Aorta (tissue), 5 donors: ENCODE measurements around the gene RFTN1. TPM values are rescaled to one million over a fixed set of nuclear protein-coding genes. Genes with fewer than 3 reads are reported as not detected.

Experiments used
- ATAC-seq: fragments of 200-7000 bp; cut with Tn5 transposase; one replicate; pipeline ENCODE4 v1.9.1; 2022; ENCODE audit warnings: moderate library complexity; ENCODE audit not compliant: low FRiP score
- DNase-seq, 2 donors: peaks; one replicate each; pipeline ENCODE4 v3.0.0-alpha.2; 2020
- H3K27ac ChIP-seq, 2 donors: one replicate each; pipeline ENCODE4 v1.5.1; 2013; ENCODE audit warnings: low read length in 2 of 2, mild to moderate bottlenecking in 2 of 2, moderate library complexity in 2 of 2, control low read depth in 1 of 2, inconsistent platforms in 1 of 2, low read depth in 1 of 2
- H3K27me3 ChIP-seq, 2 donors: one replicate each; pipeline ENCODE4 v1.6.1; 2013; ENCODE audit warnings: control low read depth in 1 of 2, low read length in 1 of 2, mild to moderate bottlenecking in 1 of 2, moderate library complexity in 1 of 2; ENCODE audit not compliant: insufficient read depth in 2 of 2, control insufficient read depth in 1 of 2
- H3K36me3 ChIP-seq, 2 donors: one replicate each; pipeline ENCODE4 v1.6.1; 2013; ENCODE audit warnings: control low read depth in 1 of 2, low read length in 1 of 2, mild to moderate bottlenecking in 1 of 2; ENCODE audit not compliant: insufficient read depth in 2 of 2, control insufficient read depth in 1 of 2
- H3K4me1 ChIP-seq, 2 donors: one replicate each; pipeline ENCODE4 v1.6.1; 2013; ENCODE audit warnings: low read length in 2 of 2, control low read depth in 1 of 2, mild to moderate bottlenecking in 1 of 2, moderate library complexity in 1 of 2; ENCODE audit not compliant: insufficient read depth in 2 of 2, control insufficient read depth in 1 of 2
- H3K4me3 ChIP-seq, 2 donors: one replicate each; pipeline ENCODE4 v1.5.1; 2013; ENCODE audit warnings: low read length in 2 of 2, control low read depth in 1 of 2, mild to moderate bottlenecking in 1 of 2
- H3K9me3 ChIP-seq: one replicate; pipeline ENCODE4 v1.6.1; 2013; ENCODE audit warnings: mild to moderate bottlenecking, low read length; ENCODE audit not compliant: control insufficient read depth
- WGBS, 2 donors: extraction: QIAGEN DNeasy Blood & Tissue Kit; methylation state at CpG; one replicate each; pipeline ENCODE4 v1.1.7; 2013; 5-methylcytosine and 5-hydroxymethylcytosine counted together
- intact Hi-C, 2 donors: fragments of 100-400 bp; cut with DNase I; formaldehyde crosslinking; loops; one replicate each; pipeline versions ENCODE4 v1.14.2 to v1.15.0; 2022
- polyA plus RNA-seq, 2 donors: library from polyadenylated mRNA; stranded (reverse); fragments of 200-250 nt; gene quantifications; one replicate each; pipeline ENCODE4 v1.2.3, GENCODE V29; 2013
- total RNA-seq, 2 donors: library from RNA; stranded (reverse); fragmentation: NEBNext Ultra II Directional; extraction: Animal tissue kit (Norgen Biotek cat#: 25700); gene quantifications; one replicate each; pipeline ENCODE4 v1.2.1, GENCODE V29; 2021
- donor health status: healthy with polysubstance abuse.
- donor health status: Bipolar disorder and iron deficiency.
- donor health status: DM: no; HTN: no; CAD: no.
- donor health status: DM: no; HTN: no; CAD: no.
- donor health status: DM: yes; HTN: yes; CAD: no.

The RFTN1 gene
- total and polyA plus RNA-seq, 4 donors: 12.7 to 119 (median 59.4) TPM

GRCh38 chr3:16472593-16472992 lies 40.9 kb downstream of the RFTN1 start:
- H3K36me3 ChIP-seq: peaks cover 0 to 6% of the 10 kb centered on the region in 2 donors
- H3K9me3 ChIP-seq: no peaks in the 10 kb centered on the region
- ATAC-seq: peak; percentile 10
- H3K27ac ChIP-seq: peak overlapping the region in 1 of 2 donors; percentile 25
- H3K4me3 ChIP-seq: no peak overlapping the region
- intact Hi-C loops: no loop called here
- WGBS, 2 donors: 81 to 82% methylated on average over 8 of the region's 8 CpGs
- H3K4me1 ChIP-seq: peaks cover 0 to 5% of the 10 kb centered on the region in 2 donors
- no peak for DNase-seq
- no peaks in the 10 kb centered on the region for H3K27me3 ChIP-seq

GRCh38 chr3:16471897-16472296 lies 41.6 kb downstream of the RFTN1 start:
- DNase-seq (no peak), ATAC-seq (no peak)
- Histone ChIP-seq H3K9me3 (no peaks in the 10 kb centered on the region), H3K36me3 (peaks cover 0 to 6% of the 10 kb centered on the region in 2 donors), H3K27ac (no peak overlapping the region), H3K4me1 (peaks cover 0 to 5% of the 10 kb centered on the region in 2 donors), H3K27me3 (no peaks in the 10 kb centered on the region), H3K4me3 (no peak overlapping the region)
- intact Hi-C loops: no loop called here
- WGBS, 2 donors: 95 to 96% methylated on average over 3 of the region's 3 CpGs

- intact Hi-C loops: no loop called here
- ATAC-seq: no peak
- peaks cover 3 to 6% of the 10 kb centered on the region in 2 donors for H3K4me1 ChIP-seq
- WGBS, 2 donors: 87 to 93% methylated on average over 1 of the region's 1 CpG
- H3K27me3 ChIP-seq: no peaks in the 10 kb centered on the region
- no peak overlapping the region for H3K27ac ChIP-seq
- peaks cover 0 to 6% of the 10 kb centered on the region in 2 donors for H3K36me3 ChIP-seq
- no peak for DNase-seq
- H3K9me3 ChIP-seq: no peaks in the 10 kb centered on the region
- no peak overlapping the region for H3K4me3 ChIP-seq
Measured at GRCh38 chr3:16470590-16470989, 42.9 kb downstream of the RFTN1 start.

- H3K27me3 ChIP-seq: no peaks in the 10 kb centered on the region
- DNase-seq: peak in 1 of 2 donors; percentile 77
- peak overlapping the region; percentile 52 to 81 for H3K27ac ChIP-seq
- intact Hi-C loops: loop anchor here (1.0 to 5.0 kb wide), 2 partner anchors 13 to 44 kb away; partner anchors contain the start of gene RFTN1 (in 2 of the 2)
- H3K9me3 ChIP-seq: no peaks in the 10 kb centered on the region
- ATAC-seq: peak; percentile 60
- WGBS, 2 donors: 7 to 11% methylated on average over 10 of the region's 10 CpGs
- H3K4me3 ChIP-seq: no peak overlapping the region
- H3K4me1 ChIP-seq: peaks cover 11% of the 10 kb centered on the region in 2 donors
- peaks cover 0 to 6% of the 10 kb centered on the region in 2 donors for H3K36me3 ChIP-seq
Measured at GRCh38 chr3:16468336-16469098, 45.0 kb downstream of the RFTN1 start.

- H3K27me3 ChIP-seq: no peaks in the 10 kb centered on the region
- DNase-seq: no peak
- H3K36me3 ChIP-seq: peaks cover 0 to 6% of the 10 kb centered on the region in 2 donors
- 4 to 7% methylated on average over 6 of the region's 6 CpGs for WGBS, 2 donors
- peaks cover 11% of the 10 kb centered on the region in 2 donors for H3K4me1 ChIP-seq
- H3K4me3 ChIP-seq: no peak overlapping the region
- no peaks in the 10 kb centered on the region for H3K9me3 ChIP-seq
- intact Hi-C loops: loop anchor here (5.0 kb wide), 1 partner anchor 44 kb away; the partner anchor contains the start of gene RFTN1 (in 2 of the 2)
- no peak for ATAC-seq
- H3K27ac ChIP-seq: peak overlapping the region; percentile 52 to 81
Measured at GRCh38 chr3:16468002-16468335, 45.5 kb downstream of the RFTN1 start.

GRCh38 chr3:16467393-16467792 lies 46.1 kb downstream of the RFTN1 start:
- intact Hi-C loops: loop anchor here (5.0 kb wide), 1 partner anchor 45 kb away; the partner anchor contains the start of gene RFTN1 (in 2 of the 2)
- no peak overlapping the region for H3K4me3 ChIP-seq
- WGBS, 2 donors: 55 to 74% methylated on average over 8 of the region's 9 CpGs
- ATAC-seq (no peak), DNase-seq (peak in 1 of 2 donors; percentile 57)
- H3K9me3 ChIP-seq: no peaks in the 10 kb centered on the region
- peaks cover 11 to 13% of the 10 kb centered on the region in 2 donors for H3K4me1 ChIP-seq
- H3K27ac ChIP-seq: peak overlapping the region in 1 of 2 donors; percentile 7
- peaks cover 0 to 4% of the 10 kb centered on the region in 2 donors for H3K36me3 ChIP-seq
- H3K27me3 ChIP-seq: no peaks in the 10 kb centered on the region

- Histone ChIP-seq H3K4me1 (peaks cover 11 to 13% of the 10 kb centered on the region in 2 donors), H3K27ac (peak overlapping the region; percentile 32 to 57), H3K9me3 (no peaks in the 10 kb centered on the region), H3K36me3 (peaks cover 0 to 3% of the 10 kb centered on the region in 2 donors), H3K27me3 (no peaks in the 10 kb centered on the region), H3K4me3 (no peak overlapping the region)
- DNase-seq (no peak), ATAC-seq (no peak)
- WGBS, 2 donors: 89 to 91% methylated on average over 4 of the region's 4 CpGs
- intact Hi-C loops: loop anchor here (5.0 kb wide), 1 partner anchor 45 kb away; the partner anchor contains the start of gene RFTN1 (in 2 of the 2)
Measured at GRCh38 chr3:16466822-16467221, 46.7 kb downstream of the RFTN1 start.

- Histone ChIP-seq H3K4me1 (peaks cover 11 to 13% of the 10 kb centered on the region in 2 donors), H3K9me3 (no peaks in the 10 kb centered on the region), H3K27ac (peak overlapping the region in 1 of 2 donors; percentile 48), H3K36me3 (no peaks in the 10 kb centered on the region), H3K4me3 (no peak overlapping the region), H3K27me3 (no peaks in the 10 kb centered on the region)
- no peak for ATAC-seq
- intact Hi-C loops: loop anchor here (5.0 kb wide), 1 partner anchor 48 kb away; the partner anchor contains the start of gene RFTN1 (in 2 of the 2)
- 7 to 9% methylated on average over 3 of the region's 3 CpGs for WGBS, 2 donors
- DNase-seq: no peak
Measured at GRCh38 chr3:16464511-16465148, 48.9 kb downstream of the RFTN1 start.
